ENCODE measurements around the gene TAS2R3. TPM values are rescaled to one million over a fixed set of nuclear protein-coding genes. Genes with fewer than 3 reads are reported as not detected.

Gene TAS2R3
- polyA plus RNA-seq, 1 donor from 2014 or later = not detected

DNA sequence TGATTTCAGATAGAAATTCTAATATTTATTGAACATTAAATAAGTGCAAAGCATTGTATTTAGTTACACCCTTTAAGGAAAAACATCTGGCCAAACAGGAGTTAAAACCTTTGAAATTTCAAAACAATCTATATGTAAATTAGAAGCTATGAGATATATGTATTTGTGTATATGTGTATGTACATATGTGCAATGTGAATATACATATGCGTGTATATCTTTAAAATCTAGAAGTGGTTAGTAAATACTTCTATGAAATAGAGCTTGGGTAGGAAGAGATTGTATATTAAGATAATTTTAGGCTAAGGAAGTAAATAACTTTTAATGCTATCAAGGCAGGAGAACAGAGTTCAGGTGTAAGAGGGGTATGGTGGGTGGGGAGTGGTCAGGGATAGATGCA lies 46.4 kb upstream of the TAS2R3 start:
- H2AFZ ChIP-seq (ENCODE audit: low read depth, low read length) = no peak overlapping the region

DNA sequence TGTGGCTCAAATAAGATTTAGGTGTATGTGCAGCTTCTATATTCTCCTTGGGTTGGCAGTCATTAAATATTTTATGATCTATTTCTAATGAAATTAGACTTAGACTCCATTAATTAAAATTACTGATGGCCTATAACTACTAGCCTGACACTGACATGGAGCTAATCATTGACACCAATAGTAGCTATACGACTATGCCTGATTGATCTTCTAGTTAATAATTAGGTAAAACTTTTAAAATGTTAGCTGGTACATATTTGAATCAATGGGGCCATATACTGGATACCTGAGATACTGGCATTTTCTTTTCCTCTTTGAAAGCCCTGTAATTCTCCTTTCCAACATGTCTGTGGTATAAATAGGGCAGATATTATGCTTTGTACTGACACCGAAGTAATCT lies 41.4 kb upstream of the TAS2R3 start:
- H3K27ac ChIP-seq (ENCODE audit: low read length) = no peak overlapping the region
- TF ChIP-seq, protein P1, sequence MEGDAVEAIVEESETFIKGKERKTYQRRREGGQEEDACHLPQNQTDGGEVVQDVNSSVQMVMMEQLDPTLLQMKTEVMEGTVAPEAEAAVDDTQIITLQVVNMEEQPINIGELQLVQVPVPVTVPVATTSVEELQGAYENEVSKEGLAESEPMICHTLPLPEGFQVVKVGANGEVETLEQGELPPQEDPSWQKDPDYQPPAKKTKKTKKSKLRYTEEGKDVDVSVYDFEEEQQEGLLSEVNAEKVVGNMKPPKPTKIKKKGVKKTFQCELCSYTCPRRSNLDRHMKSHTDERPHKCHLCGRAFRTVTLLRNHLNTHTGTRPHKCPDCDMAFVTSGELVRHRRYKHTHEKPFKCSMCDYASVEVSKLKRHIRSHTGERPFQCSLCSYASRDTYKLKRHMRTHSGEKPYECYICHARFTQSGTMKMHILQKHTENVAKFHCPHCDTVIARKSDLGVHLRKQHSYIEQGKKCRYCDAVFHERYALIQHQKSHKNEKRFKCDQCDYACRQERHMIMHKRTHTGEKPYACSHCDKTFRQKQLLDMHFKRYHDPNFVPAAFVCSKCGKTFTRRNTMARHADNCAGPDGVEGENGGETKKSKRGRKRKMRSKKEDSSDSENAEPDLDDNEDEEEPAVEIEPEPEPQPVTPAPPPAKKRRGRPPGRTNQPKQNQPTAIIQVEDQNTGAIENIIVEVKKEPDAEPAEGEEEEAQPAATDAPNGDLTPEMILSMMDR (IDR thresholded peaks at IDR 0.05; ENCODE audit: poor library complexity, severe bottlenecking) = no peak
- no peak for TF ChIP-seq POLR2AphosphoS5 (IDR thresholded peaks at IDR 0.05)
- no peak for TF ChIP-seq TAF1 (IDR thresholded peaks at IDR 0.05; ENCODE audit: low read depth)
- TF ChIP-seq, protein P2, sequence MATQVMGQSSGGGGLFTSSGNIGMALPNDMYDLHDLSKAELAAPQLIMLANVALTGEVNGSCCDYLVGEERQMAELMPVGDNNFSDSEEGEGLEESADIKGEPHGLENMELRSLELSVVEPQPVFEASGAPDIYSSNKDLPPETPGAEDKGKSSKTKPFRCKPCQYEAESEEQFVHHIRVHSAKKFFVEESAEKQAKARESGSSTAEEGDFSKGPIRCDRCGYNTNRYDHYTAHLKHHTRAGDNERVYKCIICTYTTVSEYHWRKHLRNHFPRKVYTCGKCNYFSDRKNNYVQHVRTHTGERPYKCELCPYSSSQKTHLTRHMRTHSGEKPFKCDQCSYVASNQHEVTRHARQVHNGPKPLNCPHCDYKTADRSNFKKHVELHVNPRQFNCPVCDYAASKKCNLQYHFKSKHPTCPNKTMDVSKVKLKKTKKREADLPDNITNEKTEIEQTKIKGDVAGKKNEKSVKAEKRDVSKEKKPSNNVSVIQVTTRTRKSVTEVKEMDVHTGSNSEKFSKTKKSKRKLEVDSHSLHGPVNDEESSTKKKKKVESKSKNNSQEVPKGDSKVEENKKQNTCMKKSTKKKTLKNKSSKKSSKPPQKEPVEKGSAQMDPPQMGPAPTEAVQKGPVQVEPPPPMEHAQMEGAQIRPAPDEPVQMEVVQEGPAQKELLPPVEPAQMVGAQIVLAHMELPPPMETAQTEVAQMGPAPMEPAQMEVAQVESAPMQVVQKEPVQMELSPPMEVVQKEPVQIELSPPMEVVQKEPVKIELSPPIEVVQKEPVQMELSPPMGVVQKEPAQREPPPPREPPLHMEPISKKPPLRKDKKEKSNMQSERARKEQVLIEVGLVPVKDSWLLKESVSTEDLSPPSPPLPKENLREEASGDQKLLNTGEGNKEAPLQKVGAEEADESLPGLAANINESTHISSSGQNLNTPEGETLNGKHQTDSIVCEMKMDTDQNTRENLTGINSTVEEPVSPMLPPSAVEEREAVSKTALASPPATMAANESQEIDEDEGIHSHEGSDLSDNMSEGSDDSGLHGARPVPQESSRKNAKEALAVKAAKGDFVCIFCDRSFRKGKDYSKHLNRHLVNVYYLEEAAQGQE (IDR thresholded peaks at IDR 0.05; ENCODE audit: borderline replicate concordance) = no peak
- no peak for TF ChIP-seq EP300 (conservative IDR thresholded peaks at IDR 0.05; ENCODE audit: poor library complexity, severe bottlenecking)
- TF ChIP-seq EZH2 (IDR thresholded peaks at IDR 0.05; ENCODE audit: borderline replicate concordance, insufficient read depth, low read length, poor library complexity, severe bottlenecking) = no peak
- no peak for TF ChIP-seq RAD21 (conservative IDR thresholded peaks at IDR 0.05)
- no peak for TF ChIP-seq SMC3 (conservative IDR thresholded peaks at IDR 0.05; ENCODE audit: poor library complexity)
- TF ChIP-seq MXI1 (conservative IDR thresholded peaks at IDR 0.05; ENCODE audit: poor library complexity, severe bottlenecking) = no peak

More for the DNA sequence above, 46.4 kb upstream of the TAS2R3 start:
- no peaks in the 10 kb centered on the region for H3K9me3 ChIP-seq (ENCODE audit: low read length)
- H3K27ac ChIP-seq (ENCODE audit: low read length) = no peak overlapping the region
- H3K36me3 ChIP-seq (ENCODE audit: insufficient read depth, low read length) = no peaks in the 10 kb centered on the region
- H3K9ac ChIP-seq (ENCODE audit: low read length) = no peak overlapping the region
- no peaks in the 10 kb centered on the region for H3K79me2 ChIP-seq (replicated peaks; ENCODE audit: insufficient read depth, low read length)
- TF ChIP-seq TAF1 (IDR thresholded peaks at IDR 0.05; ENCODE audit: low read depth) (no peak), POLR2AphosphoS5 (IDR thresholded peaks at IDR 0.05) (no peak), EP300 (conservative IDR thresholded peaks at IDR 0.05; ENCODE audit: poor library complexity, severe bottlenecking) (no peak), SMC3 (conservative IDR thresholded peaks at IDR 0.05; ENCODE audit: poor library complexity) (no peak), EZH2 (IDR thresholded peaks at IDR 0.05; ENCODE audit: borderline replicate concordance, insufficient read depth, low read length, poor library complexity, severe bottlenecking) (no peak), MXI1 (conservative IDR thresholded peaks at IDR 0.05; ENCODE audit: poor library complexity, severe bottlenecking) (no peak), RAD21 (conservative IDR thresholded peaks at IDR 0.05) (no peak)
- TF ChIP-seq, protein P1 (IDR thresholded peaks at IDR 0.05; ENCODE audit: poor library complexity, severe bottlenecking) = no peak
- TF ChIP-seq, protein P2 (IDR thresholded peaks at IDR 0.05; ENCODE audit: borderline replicate concordance) = no peak
- no peak overlapping the region for H3K4me3 ChIP-seq (ENCODE audit: low read length)
- no peaks in the 10 kb centered on the region for H3K27me3 ChIP-seq (ENCODE audit: insufficient read depth, low read depth, low read length)
- H3K9me2 ChIP-seq (ENCODE audit: insufficient read depth, low read length) = no peaks in the 10 kb centered on the region
- no peaks in the 10 kb centered on the region for H3F3A ChIP-seq (ENCODE audit: insufficient read depth, low read length, poor library complexity, severe bottlenecking)
- no peaks in the 10 kb centered on the region for H4K20me1 ChIP-seq (ENCODE audit: insufficient read depth)
- no peak overlapping the region for H3K4me2 ChIP-seq (ENCODE audit: low read length)

More for the DNA sequence above, 41.4 kb upstream of the TAS2R3 start:
- Histone ChIP-seq H3K9me2 (ENCODE audit: insufficient read depth, low read length) (no peaks in the 10 kb centered on the region), H3K79me2 (replicated peaks; ENCODE audit: insufficient read depth, low read length) (no peaks in the 10 kb centered on the region), H3K9ac (ENCODE audit: low read length) (no peak overlapping the region), H3K4me3 (ENCODE audit: low read length) (no peak overlapping the region), H3K27me3 (ENCODE audit: insufficient read depth, low read depth, low read length) (no peaks in the 10 kb centered on the region), H3F3A (ENCODE audit: insufficient read depth, low read length, poor library complexity, severe bottlenecking) (no peaks in the 10 kb centered on the region), H3K4me2 (ENCODE audit: low read length) (no peak overlapping the region), H4K20me1 (ENCODE audit: insufficient read depth) (no peaks in the 10 kb centered on the region), H2AFZ (ENCODE audit: low read depth, low read length) (no peak overlapping the region), H3K9me3 (ENCODE audit: low read length) (no peaks in the 10 kb centered on the region), H3K36me3 (ENCODE audit: insufficient read depth, low read length) (no peaks in the 10 kb centered on the region)

Data from neural cell (in vitro differentiated cells).